HG03575 (cell line): ENCODE measurements around the gene TMEM63B.
"Not testable (repeated sequence)": the region's sequence is repeated elsewhere in the genome, so short reads cannot be mapped to it uniquely, and the experiment has no call there.

ENCODE experiments used
- ATAC-seq: cut with Tn5 transposase; IDR thresholded peaks from one replicate; pipeline ENCODE4 v1.9.1; 2021; ENCODE audit not compliant: unreplicated experiment, insufficient number of reproducible peaks, low FRiP score; ENCODE audit errors: extremely low read depth

Gene TMEM63B

DNA sequence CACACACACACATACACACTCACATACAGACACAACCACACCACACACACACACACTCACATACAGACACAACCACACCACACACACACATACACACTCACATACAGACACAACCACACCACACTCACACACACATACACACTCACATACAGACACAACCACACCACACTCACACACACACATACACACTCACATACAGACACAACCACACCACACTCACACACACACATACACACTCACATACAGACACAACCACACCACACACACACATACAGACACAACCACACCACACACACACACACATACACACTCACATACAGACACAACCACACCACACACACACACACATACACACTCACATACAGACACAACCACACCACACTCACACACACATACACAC is 54.4 kb downstream of the TMEM63B start:
- not testable (repeated sequence) for ATAC-seq

DNA sequence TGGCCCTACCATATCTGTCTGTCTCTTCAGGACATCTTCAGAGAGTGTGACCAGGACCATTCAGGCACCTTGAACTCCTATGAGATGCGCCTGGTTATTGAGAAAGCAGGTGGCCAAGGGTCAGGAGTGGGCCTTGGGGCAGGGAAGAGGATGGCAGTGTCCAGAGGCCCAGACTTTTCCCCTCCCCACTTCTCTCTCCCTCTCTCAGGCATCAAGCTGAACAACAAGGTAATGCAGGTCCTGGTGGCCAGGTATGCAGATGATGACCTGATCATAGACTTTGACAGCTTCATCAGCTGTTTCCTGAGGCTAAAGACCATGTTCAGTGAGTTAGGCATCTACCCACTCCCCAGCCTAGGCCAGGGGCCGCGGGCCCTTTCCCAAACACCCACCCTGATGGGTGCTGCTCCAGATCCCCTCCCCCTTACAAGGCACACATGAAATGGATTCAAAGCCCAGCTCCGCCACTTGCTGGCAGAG is 55.6 kb downstream of the TMEM63B start:
- no peak for ATAC-seq

DNA sequence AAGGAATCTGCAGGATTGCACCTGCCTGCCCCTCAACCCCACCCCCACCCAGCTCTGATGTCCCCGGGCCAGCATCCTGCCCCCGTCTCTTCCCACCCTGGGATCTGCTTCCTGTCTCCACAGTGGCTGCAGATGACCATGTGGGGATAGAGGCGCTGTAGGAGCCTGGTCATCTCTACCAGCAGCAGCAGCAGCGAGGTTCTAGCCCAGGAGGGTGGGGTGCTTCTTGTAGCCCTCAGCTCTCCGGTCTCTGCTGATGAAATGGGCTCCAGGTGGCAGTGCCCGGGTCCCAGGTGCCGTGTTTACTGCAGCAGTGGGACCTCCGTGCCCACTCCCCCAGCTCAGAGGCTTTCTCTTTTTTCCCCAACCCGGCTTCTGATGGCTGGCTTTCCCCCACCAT is 56.4 kb downstream of the TMEM63B start:
- ATAC-seq, result no peak

DNA sequence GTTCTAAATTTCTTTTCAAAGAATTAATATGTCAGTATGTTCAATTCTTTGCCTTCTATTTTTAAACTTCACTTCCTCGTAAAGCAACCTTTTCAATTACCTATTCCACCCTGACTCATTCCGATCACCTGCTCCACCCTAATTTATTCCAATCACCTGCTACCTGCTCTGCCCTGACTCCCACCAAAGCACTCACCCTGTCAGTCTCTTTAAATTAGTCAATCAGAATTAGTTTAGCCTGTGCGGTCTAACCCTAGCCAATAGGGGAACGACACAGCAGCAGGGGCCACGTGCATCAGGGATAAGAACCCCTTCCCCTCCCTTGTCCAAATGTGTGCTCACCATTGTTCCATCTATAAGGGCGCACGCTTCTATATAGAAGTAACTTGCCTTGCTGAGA is 58.0 kb downstream of the TMEM63B start:
- ATAC-seq, result not testable (repeated sequence)

DNA sequence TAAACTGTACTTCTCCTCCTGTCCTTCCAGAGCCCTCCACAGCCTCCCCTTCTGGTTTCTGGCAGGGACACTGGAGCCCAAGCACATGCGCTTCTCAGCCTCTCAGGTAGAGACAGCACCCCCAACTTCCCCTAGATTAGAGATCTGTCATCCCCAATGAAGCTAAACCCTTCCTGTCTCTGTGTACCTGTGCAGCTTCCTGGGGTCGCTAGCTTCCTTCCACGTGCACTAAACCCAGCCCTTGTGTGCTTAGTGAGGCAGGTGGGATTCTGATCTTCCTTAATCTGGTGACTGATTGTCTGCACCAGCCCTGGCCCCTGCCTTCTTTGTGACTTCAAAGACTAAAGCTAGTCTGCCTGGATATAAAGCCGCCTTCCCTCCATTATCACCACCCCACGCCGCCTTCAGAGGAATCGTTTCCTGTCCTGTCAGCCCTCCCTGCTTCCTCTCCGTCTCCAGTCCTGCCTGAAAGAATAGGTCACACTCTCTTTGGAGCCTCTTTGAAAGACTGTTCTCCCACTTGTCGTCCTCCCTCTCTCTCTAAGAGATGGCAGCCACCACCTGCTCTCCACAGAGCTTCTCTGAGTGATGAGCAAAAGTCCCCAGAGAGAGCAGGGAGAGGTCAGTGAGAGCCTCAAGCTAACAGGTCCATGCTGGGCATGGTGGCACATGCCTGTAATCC is 58.7 kb downstream of the TMEM63B start:
- no peak for ATAC-seq

DNA sequence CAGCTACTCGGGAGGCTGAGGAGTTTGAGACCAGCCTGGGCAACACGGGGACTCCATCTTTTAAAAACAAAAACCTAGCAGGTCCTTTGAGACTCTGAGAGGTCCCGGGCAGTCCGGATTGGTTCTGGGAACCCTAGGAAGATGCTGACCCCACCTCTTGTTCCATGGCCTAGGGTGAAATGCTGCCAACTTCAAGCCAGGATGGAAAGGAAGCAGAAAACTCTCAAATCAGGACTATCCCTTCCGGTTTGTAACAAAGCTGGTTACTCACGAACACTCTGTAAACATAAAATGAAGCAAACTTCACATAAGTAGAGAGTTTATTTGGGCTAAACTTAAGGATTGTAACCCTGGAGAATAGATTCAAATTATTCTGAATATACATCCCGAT is 59.3 kb downstream of the TMEM63B start:
- ATAC-seq, result no peak

DNA sequence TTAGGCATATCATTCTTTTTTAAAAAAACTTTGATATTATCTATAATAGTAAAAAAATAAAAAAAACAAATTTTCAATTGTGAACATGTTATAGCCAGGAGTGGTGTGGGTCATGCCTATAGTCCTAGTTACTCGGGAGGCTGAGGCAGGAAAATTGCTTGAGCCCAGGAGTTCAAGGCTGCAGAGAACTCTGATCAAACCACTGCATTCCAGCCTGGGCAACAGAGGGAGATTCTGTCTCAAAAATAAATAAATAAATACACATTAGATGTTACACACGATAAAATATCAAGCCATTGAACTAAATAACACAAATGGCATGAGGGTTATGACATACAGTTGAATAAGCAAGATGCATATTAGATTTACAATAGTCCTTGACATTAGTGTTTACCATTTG is 61.5 kb downstream of the TMEM63B start:
- ATAC-seq, result no peak

DNA sequence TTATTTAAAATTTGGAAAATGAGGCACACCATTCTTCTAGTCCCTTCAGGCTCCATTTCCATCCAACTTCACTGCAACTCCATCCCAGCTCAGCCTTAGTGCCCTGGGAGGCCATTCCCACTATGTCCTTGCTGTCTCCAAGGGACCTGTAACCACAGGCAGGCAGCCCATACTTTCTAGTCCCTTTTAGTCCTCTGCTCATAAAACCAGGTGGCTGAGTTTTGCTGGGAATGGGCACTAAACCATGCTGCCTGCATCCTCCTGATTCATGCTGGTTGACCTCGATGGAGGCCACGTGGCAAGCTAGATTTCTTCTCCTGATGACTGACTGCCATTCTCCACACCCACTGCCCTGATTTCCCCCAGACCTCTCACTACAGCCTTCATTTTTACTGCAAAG is 61.9 kb downstream of the TMEM63B start:
- ATAC-seq, result no peak

DNA sequence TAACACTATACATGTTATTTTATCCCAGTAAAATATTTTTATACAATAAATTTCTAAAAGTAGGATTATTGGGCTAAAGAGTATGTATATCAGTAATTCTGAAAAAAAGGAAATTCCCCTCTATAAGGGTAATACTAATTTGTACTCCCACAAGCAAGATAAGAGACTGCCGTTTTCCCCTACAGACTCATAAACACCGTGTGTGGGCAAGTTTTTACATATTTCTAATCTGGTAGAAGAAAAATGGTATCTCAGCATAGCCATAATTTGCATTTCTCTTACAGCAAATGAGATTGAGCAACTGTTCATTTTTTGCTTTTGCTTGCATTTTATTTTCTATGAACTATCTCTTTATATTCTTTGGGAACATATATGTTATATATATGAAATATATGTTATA is 63.4 kb downstream of the TMEM63B start:
- no peak for ATAC-seq

DNA sequence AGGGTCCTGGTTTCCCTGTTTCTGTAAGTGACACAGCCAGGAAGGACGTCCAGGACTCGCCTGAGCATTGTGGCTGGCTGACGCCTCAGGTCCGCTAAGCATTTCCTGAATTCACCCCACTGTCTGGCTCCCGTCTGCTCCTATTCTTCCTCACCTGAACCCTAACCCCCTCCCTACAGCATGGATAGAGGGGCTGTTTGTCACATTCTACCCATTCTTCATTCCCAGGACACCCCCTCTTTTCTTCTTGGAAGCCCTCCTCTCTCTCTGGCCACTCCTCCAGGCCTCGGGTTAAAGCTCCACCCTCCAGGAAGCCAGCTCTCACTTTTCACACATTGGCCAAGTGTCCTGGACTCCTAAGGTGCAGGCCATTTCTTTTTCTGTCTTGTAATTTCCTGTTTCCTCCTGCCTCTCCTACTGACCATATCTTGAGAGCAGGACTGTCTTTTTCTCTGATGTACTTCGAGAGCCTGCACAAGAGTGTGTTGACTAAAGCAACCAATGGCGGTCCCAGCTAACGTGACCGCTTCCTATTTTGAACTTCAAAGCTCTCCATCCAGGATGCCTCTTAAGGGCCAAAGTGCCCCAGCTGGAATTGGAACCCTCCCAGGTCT is 65.2 kb downstream of the TMEM63B start:
- ATAC-seq, result no peak

DNA sequence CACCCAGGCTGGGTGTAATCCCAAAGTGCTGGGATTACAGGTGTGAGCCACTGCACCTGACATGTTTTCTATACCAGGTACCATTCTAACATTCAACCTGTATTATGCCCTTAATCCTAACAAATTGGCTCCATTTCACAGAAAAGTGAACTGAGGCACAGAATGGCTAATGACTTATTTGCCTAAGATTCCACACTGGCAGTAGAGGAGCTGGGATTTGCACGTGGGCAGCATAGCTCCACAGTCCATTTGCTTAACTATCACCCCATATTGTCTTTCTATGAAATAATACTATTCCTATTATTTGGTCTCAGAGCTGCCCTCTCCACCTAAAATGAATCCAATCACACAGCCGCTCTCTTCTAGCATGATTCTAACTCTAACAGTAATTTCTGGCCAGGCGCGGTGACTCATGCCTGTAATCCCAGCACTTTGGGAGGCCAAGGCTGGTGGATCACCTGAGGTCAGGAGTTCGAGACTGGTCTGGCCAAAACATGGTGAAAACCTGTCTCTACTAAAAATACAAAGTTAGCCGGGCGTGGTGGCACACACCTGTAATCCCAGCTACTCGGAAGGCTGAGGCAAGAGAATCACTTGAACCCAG is 66.1 kb downstream of the TMEM63B start:
- no peak for ATAC-seq

DNA sequence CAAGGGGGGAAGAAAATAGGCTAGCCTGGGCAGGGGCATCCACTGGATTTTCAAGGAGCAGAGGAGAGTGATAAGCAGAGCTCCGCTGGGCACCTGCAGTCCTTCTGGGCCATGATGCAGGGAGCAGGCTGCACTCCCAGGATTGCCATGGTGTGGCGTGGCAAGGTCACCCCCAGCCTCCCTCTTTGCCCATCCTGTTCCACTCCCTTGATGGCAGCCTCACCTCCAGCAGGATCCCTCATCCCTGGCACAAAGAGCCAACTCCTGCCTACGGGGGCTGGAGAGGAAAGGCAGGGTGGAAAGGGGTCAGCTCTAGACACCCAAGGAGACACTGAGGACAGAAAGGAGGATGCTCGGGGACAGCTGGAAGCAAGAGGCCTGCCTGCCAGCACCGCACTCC is 67.0 kb downstream of the TMEM63B start:
- ATAC-seq, result no peak

DNA sequence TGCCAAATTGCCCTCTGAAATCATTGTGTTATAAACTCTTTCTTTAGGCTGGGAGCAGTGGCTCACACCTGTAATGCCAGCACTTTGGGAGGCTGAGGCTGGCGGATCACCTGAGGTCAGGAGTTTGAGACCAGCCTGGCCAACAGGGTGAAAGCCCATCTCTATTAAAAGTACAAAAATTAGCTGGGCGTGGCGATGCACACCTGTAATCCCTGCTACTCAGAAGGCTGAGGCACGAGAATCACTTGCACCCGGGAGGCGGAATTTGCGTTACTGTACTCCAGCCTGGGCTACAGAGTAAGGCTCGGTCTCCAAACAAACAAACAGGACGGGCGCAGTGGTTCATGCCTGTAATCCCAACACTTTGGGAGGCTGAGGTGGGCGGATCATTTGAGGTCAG is 69.0 kb downstream of the TMEM63B start:
- ATAC-seq, result not testable (repeated sequence)

DNA sequence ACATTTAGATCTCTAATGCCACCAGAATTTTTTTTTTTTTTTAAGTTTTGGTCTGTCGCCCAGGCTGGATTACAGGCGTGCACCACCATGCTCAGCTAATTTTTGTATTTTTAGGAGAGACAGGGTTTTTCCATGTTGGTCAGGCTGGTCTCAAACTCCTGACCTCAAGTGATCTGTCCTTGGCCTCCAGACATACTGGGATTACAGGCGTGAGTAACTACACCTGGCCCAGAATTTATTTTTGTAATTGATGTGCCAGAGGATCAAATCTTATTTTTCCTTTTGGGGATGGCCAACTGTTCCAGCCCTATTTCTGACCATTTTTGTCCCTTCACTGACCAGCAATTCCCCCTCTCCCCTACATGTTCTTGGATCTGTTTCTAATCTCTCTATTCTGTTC is 71.3 kb downstream of the TMEM63B start:
- ATAC-seq, result no peak

DNA sequence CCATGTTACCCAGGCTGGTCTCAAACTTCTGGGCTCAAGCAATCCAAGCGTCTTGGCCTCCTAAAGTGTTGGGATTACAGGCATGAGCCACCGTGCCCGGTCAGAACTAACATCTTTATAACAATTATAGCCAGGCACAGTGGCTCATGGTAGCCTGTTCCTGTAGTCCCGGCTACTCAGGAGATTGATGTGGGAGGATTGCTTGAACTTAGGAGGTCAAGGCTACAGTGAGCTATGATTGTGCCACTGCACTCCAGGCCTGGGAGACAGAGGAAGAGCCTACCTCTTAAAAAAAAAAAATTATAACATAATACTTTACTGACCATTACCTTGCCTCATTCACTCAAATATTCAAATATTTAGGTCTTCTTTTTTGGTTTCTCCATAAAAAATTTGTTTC is 72.5 kb downstream of the TMEM63B start:
- no peak for ATAC-seq

DNA sequence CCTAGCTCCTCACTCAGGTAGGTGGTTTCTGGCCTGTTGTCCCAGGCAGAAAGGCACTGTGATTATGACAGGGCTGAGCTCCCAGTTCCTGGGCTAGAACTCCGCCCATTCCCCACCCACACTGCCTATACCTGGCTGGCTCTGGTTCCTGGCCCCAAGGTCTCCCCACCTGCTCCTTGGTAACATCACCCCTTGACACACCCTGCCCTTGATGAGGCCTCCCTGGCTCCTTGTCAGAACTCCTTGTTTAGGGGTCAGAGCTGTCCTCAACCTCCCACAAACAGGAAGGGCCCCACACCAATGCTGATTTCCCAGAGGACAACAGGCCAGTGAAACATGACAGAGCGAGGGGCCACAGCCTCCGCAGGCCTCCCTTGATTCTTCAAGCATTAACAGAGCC is 73.8 kb downstream of the TMEM63B start:
- no peak for ATAC-seq

DNA sequence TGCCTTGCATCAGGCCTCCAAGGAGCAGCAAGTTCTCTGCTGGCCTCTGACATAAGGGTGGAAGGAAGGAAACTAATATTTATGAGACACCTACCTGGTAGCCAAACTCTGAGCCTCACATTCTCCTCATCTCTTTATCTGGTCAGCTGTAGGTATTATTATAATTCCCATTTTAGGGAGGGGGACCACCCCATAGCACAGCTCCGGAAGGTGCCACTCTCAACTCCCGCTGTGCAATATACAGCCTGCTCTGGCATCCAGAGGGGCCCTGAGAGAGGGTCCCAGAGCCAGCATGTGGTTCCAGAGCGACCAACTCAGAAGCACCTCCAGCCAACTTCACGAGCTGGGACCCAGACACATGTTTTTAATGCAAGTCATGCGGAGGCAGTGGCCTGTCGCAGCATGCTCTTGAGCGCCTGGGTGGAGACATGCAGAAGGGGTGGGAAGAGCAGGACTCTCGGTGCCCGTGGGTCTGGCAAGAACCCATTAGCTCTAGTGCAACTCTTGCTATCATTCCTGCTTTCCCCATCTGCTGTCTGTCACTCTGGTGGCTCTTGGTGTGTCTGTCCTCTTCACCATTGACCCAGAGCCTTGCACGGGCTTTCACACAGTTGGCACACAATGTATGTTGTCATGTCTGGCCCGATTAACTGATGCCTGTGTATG is 74.4 kb downstream of the TMEM63B start:
- ATAC-seq, result no peak

DNA sequence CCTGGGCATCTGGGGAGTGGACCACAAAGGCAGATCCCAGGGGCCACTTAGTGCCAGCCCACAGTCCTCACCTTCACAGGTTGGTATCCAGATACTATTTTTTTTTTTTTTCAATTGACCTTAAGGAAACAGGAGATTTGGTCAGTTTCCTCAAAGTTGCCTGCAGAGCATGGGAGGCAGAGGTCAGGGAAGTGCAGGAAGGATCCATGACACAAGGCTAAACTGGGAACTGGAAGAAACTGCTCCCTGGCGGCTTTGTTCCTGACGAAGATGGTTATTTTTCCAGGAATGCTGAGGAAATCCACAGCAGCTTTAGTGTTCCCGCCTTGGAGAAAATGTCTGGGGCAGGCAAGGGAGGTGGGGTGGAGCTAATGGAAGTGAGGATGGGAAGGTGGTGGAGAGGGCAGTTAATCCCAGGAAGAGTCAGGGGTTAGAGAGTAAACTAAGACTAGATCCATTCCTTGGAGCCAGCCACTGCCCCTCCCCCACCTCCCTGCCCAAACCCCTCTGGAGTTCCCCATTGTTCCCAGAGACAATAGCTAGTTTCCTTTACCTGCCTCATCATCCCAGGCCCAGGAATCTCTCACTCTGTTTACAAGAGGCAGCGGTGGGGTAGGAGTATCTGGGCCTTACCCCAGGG is 75.1 kb downstream of the TMEM63B start:
- no peak for ATAC-seq

DNA sequence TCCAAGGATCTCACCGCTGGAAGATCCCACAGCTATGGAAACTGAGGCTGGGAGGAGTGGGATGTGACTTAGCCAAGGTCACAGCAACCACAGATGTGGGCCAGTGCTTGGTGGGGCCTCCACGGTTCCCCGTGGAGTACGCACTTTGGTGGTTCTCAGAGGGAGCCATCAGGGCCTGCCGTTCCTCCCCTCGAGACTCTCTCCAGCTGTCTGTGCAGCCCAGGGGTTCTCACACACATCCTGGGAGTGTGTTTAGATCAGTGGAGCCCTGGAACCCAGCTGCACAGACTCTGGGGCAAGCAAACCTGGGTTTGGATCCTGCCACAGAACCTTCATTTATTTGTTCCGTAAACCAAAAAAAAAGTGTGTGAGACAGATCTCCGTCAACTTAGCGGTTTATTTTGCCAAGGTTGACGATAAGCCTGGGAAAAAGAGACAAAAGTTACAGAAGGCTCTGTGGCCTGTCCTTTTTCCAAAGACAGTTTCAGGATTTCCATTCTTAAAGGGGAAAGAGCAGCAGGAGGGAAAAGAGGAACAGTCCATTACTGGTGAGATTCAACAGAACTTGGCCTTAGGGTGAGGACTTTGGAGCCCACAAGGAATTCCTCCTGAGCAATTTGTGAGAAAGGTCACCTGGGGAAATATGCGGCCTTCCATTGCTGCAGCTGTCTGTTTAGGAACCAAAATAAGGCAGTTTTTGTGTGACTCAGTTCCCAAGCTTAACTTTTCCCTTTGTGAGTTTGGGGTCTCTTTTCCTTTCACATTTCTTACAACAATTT is 75.8 kb downstream of the TMEM63B start:
- no peak for ATAC-seq
